Measurements from ENCODE around the gene COX7A1.
"Not testable (repeated sequence)": the region's sequence is repeated elsewhere in the genome, so short reads cannot be mapped to it uniquely, and the experiment has no call there.

The COX7A1 gene

GRCh38 chr19:36142496-36142895 lies 9.8 kb downstream of the COX7A1 start:
- no peak for DNase-seq (ENCODE audit: insufficient read length, low spot score)
- FAIRE-seq, result no peak

- DNase-seq (ENCODE audit: insufficient read length, low spot score), result no peak
- no peak for FAIRE-seq
Measured at GRCh38 chr19:36142046-36142445, 10.2 kb downstream of the COX7A1 start.

- FAIRE-seq (peak; percentile 96), DNase-seq (ENCODE audit: insufficient read length, low spot score) (peak; percentile 89)
Measured at GRCh38 chr19:36141039-36141927, 11.0 kb downstream of the COX7A1 start.

- FAIRE-seq (peak; percentile 49), DNase-seq (ENCODE audit: insufficient read length, low spot score) (peak; percentile 79)
Measured at GRCh38 chr19:36140304-36141038, 11.8 kb downstream of the COX7A1 start.

GRCh38 chr19:36139473-36140303 lies 12.6 kb downstream of the COX7A1 start, which contains the start of gene CAPNS1:
CAPNS1 (plus strand) TSS chr19:36140066; CDS start chr19:36141012, 946 bp downstream.
- FAIRE-seq, result peak; percentile 86
- peak; percentile 92 for DNase-seq (ENCODE audit: insufficient read length, low spot score)

GRCh38 chr19:36139120-36139472 lies 13.2 kb downstream of the COX7A1 start:
- no peak for FAIRE-seq
- DNase-seq (ENCODE audit: insufficient read length, low spot score), result no peak

- DNase-seq (ENCODE audit: insufficient read length, low spot score) (no peak), FAIRE-seq (no peak)
Measured at GRCh38 chr19:36136964-36137686, 15.1 kb downstream of the COX7A1 start.

- not testable (repeated sequence) for DNase-seq (ENCODE audit: insufficient read length, low spot score); FAIRE-seq
Measured at GRCh38 chr19:36134867-36135266, 17.4 kb downstream of the COX7A1 start.

GRCh38 chr19:36131221-36131620 lies 21.0 kb downstream of the COX7A1 start:
- FAIRE-seq; DNase-seq (ENCODE audit: insufficient read length, low spot score): not testable (repeated sequence)

- FAIRE-seq (no peak), DNase-seq (ENCODE audit: insufficient read length, low spot score) (no peak)
Measured at GRCh38 chr19:36128392-36128736, 23.9 kb downstream of the COX7A1 start.

- DNase-seq (ENCODE audit: insufficient read length, low spot score), result no peak
- FAIRE-seq, result no peak
Measured at GRCh38 chr19:36125557-36125956, 26.7 kb downstream of the COX7A1 start.

- FAIRE-seq, result no peak
- DNase-seq (ENCODE audit: insufficient read length, low spot score), result no peak
Measured at GRCh38 chr19:36121486-36122124, 30.6 kb downstream of the COX7A1 start.

GRCh38 chr19:36120984-36121358 lies 31.3 kb downstream of the COX7A1 start:
- FAIRE-seq (no peak), DNase-seq (ENCODE audit: insufficient read length, low spot score) (no peak)

GRCh38 chr19:36120092-36120983 lies 31.9 kb downstream of the COX7A1 start:
- no peak for FAIRE-seq
- no peak for DNase-seq (ENCODE audit: insufficient read length, low spot score)

- FAIRE-seq (no peak), DNase-seq (ENCODE audit: insufficient read length, low spot score) (no peak)
Measured at GRCh38 chr19:36116344-36116637, 36.0 kb downstream of the COX7A1 start.

GRCh38 chr19:36115453-36116343 lies 36.5 kb downstream of the COX7A1 start, which contains the start of gene TBCB:
TBCB (plus strand) TSS chr19:36115468; CDS start chr19:36115561, 93 bp downstream.
- DNase-seq (ENCODE audit: insufficient read length, low spot score), result peak; percentile 72

GRCh38 chr19:36114721-36115452 lies 37.4 kb downstream of the COX7A1 start, which contains the start of gene POLR2I:
POLR2I (minus strand) TSS chr19:36114875; CDS start chr19:36114856, 19 bp downstream.
- DNase-seq (ENCODE audit: insufficient read length, low spot score), result peak; percentile 93
- peak; percentile 98 for FAIRE-seq

More at GRCh38 chr19:36115453-36116343, 36.5 kb downstream of the COX7A1 start, which contains the start of gene TBCB:
- FAIRE-seq, result no peak
